MM.1S (cell line): ENCODE data around the gene CFAP46.
"Not testable (repeated sequence)": the region's sequence is repeated elsewhere in the genome, so short reads cannot be mapped to it uniquely, and the experiment has no call there.

ENCODE experiments used
- DNase-seq: peaks from one replicate; pipeline ENCODE4 v3.0.0-alpha.2; 2015
- H2AFZ ChIP-seq: fragments of 300-600 bp; sonication (generic); 2 replicates; pipeline ENCODE4 v1.6.0; 2016; ENCODE audit warnings: antibody characterized with exemption, low read length
- H3F3A ChIP-seq: fragments of 300-600 bp; sonication (generic); 2 replicates; pipeline ENCODE4 v1.6.1; 2016; ENCODE audit warnings: mild to moderate bottlenecking, antibody characterized with exemption, low read length, moderate library complexity, mixed read lengths; ENCODE audit not compliant: insufficient read depth
- H3K27ac ChIP-seq: fragments of 300-600 bp; sonication (generic); 2 replicates; pipeline ENCODE4 v1.5.1; 2016; ENCODE audit warnings: mild to moderate bottlenecking, low read length
- H3K27me3 ChIP-seq: fragments of 300-600 bp; sonication (generic); replicated peaks from 2 replicates; pipeline ENCODE4 v1.6.0; 2016; ENCODE audit warnings: low read length; ENCODE audit not compliant: insufficient read depth
- H3K36me3 ChIP-seq: fragments of 300-600 bp; sonication (generic); replicated peaks from 2 replicates; pipeline ENCODE4 v1.6.1; 2016; ENCODE audit warnings: mild to moderate bottlenecking, low read length, mixed read lengths; ENCODE audit not compliant: insufficient read depth
- H3K4me1 ChIP-seq: fragments of 300-600 bp; sonication (generic); 2 replicates; pipeline ENCODE4 v1.6.1; 2016; ENCODE audit warnings: low read length, mixed read lengths
- H3K4me2 ChIP-seq: fragments of 300-600 bp; sonication (generic); 2 replicates; pipeline ENCODE4 v1.6.0; 2016; ENCODE audit warnings: low read depth, low read length
- H3K4me3 ChIP-seq: fragments of 300-600 bp; sonication (generic); 2 replicates; pipeline ENCODE4 v1.5.1; 2016; ENCODE audit warnings: low read length, mixed read lengths
- H3K79me2 ChIP-seq: fragments of 300-600 bp; sonication (generic); 2 replicates; pipeline ENCODE4 v1.6.1; 2016; ENCODE audit warnings: mixed run types, low read length, mixed read lengths
- H3K9ac ChIP-seq: fragments of 300-600 bp; sonication (generic); 2 replicates; pipeline ENCODE4 v1.6.1; 2016; ENCODE audit warnings: low read length, mixed read lengths
- H3K9me2 ChIP-seq: fragments of 300-600 bp; sonication (generic); replicated peaks from 2 replicates; pipeline ENCODE4 v1.6.1; 2016; ENCODE audit warnings: mild to moderate bottlenecking, low read length, mixed read lengths; ENCODE audit not compliant: insufficient read depth
- H3K9me3 ChIP-seq: fragments of 300-600 bp; sonication (generic); replicated peaks from 2 replicates; pipeline ENCODE4 v1.6.1; 2016; ENCODE audit warnings: mild to moderate bottlenecking, low read length, mixed read lengths; ENCODE audit not compliant: insufficient read depth
- H4K20me1 ChIP-seq: fragments of 300-600 bp; sonication (generic); 2 replicates; pipeline ENCODE4 v1.6.1; 2016; ENCODE audit warnings: mild to moderate bottlenecking, low read length, moderate library complexity, mixed read lengths; ENCODE audit not compliant: insufficient read depth
- CTCF ChIP-seq: fragments of 300-600 bp; sonication (generic); IDR thresholded peaks from 2 replicates; pipeline ENCODE4 v1.5.1; 2016; ENCODE audit warnings: antibody characterized with exemption, low read length, mixed read lengths
- EZH2 ChIP-seq: fragments of 300-600 bp; sonication (generic); optimal IDR thresholded peaks from 2 replicates; pipeline ENCODE3; 2017; ENCODE audit warnings: low read depth, mild to moderate bottlenecking, antibody characterized with exemption, low read length, mixed read lengths
- EZH2phosphoT487 ChIP-seq: fragments of 300-600 bp; sonication (generic); IDR thresholded peaks from 2 replicates; pipeline ENCODE4 v1.6.1; 2018; ENCODE audit warnings: antibody characterized with exemption, low read length

CFAP46 gene

GRCh38 chr10:132792796-132793195, 149.6 kb downstream of the CFAP46 start:
- no peaks in the 10 kb centered on the region for H3K36me3 ChIP-seq
- peaks cover 18% of the 10 kb centered on the region for H3K27me3 ChIP-seq
- no peaks in the 10 kb centered on the region for H3K79me2 ChIP-seq
- no peak for TF ChIP-seq EZH2
- no peak for TF ChIP-seq EZH2phosphoT487
- no peak for TF ChIP-seq CTCF
- H2AFZ ChIP-seq = no peak overlapping the region
- H3K27ac ChIP-seq = no peak overlapping the region
- no peak overlapping the region for H3K4me3 ChIP-seq
- no peaks in the 10 kb centered on the region for H3K9me3 ChIP-seq
- no peak overlapping the region for H3K4me2 ChIP-seq
- DNase-seq = no peak
- H3K9me2 ChIP-seq = no peaks in the 10 kb centered on the region
- H3K9ac ChIP-seq = no peak overlapping the region
- H4K20me1 ChIP-seq = no peaks in the 10 kb centered on the region
- H3K4me1 ChIP-seq = no peaks in the 10 kb centered on the region
- no peaks in the 10 kb centered on the region for H3F3A ChIP-seq

GRCh38 chr10:132792099-132792498, 150.3 kb downstream of the CFAP46 start:
- not testable (repeated sequence) for H3K4me2 ChIP-seq, H4K20me1 ChIP-seq, H3K79me2 ChIP-seq, H3F3A ChIP-seq, H3K9me3 ChIP-seq, H3K4me3 ChIP-seq, H3K4me1 ChIP-seq, H3K27ac ChIP-seq, H3K36me3 ChIP-seq, H2AFZ ChIP-seq, H3K9ac ChIP-seq, DNase-seq, H3K9me2 ChIP-seq
- peaks cover 11% of the 10 kb centered on the region; the same call in 1 of the 2 replicates for H3K27me3 ChIP-seq

- H3K79me2 ChIP-seq = no peaks in the 10 kb centered on the region
- DNase-seq = no peak
Measured at GRCh38 chr10:132790934-132791829, 151.2 kb downstream of the CFAP46 start.

More at GRCh38 chr10:132790934-132791829, 151.2 kb downstream of the CFAP46 start:
- Histone ChIP-seq H3K4me3 (no peak overlapping the region), H3F3A (no peaks in the 10 kb centered on the region), H3K36me3 (no peaks in the 10 kb centered on the region), H4K20me1 (no peaks in the 10 kb centered on the region), H2AFZ (no peak overlapping the region), H3K4me2 (no peak overlapping the region), H3K9me2 (no peaks in the 10 kb centered on the region), H3K27ac (no peak overlapping the region), H3K4me1 (no peaks in the 10 kb centered on the region), H3K9ac (no peak overlapping the region), H3K9me3 (no peaks in the 10 kb centered on the region), H3K27me3 (peaks cover 2% of the 10 kb centered on the region; the same call in 1 of the 2 replicates)
- no peak for TF ChIP-seq CTCF
- no peak for TF ChIP-seq EZH2
- TF ChIP-seq EZH2phosphoT487 = no peak
